Ishikawa (cell line): ENCODE measurements around the gene ADD2.

ENCODE experiments used
- EP300 ChIP-seq: IDR thresholded peaks from 2 replicates; pipeline ENCODE4 v1.6.1; 2012; ENCODE audit warnings: borderline replicate concordance
- RAD21 ChIP-seq: IDR thresholded peaks from 2 replicates; pipeline ENCODE4 v1.6.1; 2012; ENCODE audit warnings: low read depth
- REST ChIP-seq: IDR thresholded peaks from 2 replicates; pipeline ENCODE4 v1.6.1; 2012; ENCODE audit warnings: low read depth, mild to moderate bottlenecking
- TF ChIP-seq, protein P1 (sequence below): IDR thresholded peaks from 2 replicates; pipeline ENCODE4 v1.6.1; 2012

DNA sequence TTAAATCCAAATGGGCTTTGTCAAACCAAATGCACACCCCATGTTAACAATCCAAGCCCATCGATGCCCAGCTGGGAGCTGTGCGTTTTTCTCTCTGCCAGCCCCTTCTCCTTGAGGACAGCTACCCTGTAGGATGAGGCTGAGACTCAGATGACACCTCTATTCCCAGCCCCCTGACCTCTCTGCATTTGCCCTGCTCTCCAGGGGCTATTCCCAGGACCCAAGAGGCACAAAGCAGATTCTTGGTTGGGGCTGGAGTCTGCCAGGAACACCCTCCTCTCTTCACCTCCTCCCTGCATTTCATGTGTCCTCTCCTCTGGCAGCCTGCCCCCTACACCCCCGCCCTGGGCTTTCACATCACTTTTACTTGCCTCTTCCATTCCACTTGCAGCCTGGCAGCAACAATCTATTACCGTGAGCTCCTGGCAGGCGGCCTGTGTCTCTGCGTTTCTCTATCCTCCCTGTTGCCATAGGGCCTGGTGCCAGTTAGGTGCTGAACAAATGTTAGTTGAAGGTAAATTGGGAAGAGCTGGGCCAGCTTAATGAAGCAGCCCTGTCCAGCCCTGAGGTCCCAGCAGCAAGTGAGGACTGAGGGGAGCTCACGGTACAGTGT is 51.8 kb downstream of the ADD2 start:
- TF ChIP-seq, protein P1, sequence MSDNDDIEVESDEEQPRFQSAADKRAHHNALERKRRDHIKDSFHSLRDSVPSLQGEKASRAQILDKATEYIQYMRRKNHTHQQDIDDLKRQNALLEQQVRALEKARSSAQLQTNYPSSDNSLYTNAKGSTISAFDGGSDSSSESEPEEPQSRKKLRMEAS = no peak
- TF ChIP-seq EP300 = no peak
- no peak for TF ChIP-seq REST
- no peak for TF ChIP-seq RAD21
